ENCODE data around the gene FGF12.
"Not testable (repeated sequence)": the region's sequence is repeated elsewhere in the genome, so short reads cannot be mapped to it uniquely, and the experiment has no call there.

FGF12 gene

GRCh38 chr3:192727032-192727847, at the start of gene FGF12:
FGF12 (minus strand) TSS chr3:192727541.
- DNase-seq (ENCODE audit: low spot score) = no peak

- DNase-seq (ENCODE audit: low spot score) = not testable (repeated sequence)
These were observed 47.0 kb upstream of the FGF12 start for GRCh38 chr3:192774341-192774740.

DNA sequence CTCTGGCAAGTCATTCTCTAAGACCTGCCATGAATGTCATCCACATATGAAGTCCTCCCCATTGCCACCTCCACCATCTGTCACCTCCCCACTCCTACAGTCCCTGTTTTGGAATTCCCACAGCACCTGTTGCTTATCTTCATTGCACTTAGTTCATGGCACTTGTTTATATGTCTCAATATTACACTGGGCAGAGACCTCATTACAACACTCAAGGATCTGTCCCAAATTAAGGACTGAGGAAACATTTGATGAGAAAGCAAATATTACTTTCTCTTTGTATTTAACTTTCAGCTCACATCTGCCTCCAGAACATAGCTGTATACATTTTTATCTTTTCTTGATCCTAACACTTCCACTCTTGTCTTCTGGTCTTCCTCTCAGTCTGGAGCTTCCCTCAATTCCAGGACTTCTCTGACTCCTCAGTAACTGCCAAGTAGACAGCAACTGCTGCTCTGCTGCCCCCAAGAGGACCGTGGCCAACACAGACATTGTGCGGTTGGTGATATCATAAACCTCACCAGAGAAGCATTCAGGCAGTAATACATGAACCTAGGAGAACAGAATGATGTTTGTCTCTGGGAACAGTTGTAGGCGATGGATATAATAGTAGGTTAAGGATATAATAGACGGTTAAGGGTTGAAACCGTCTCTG, 45.0 kb upstream of the FGF12 start:
- DNase-seq (ENCODE audit: low spot score) = no peak

DNA sequence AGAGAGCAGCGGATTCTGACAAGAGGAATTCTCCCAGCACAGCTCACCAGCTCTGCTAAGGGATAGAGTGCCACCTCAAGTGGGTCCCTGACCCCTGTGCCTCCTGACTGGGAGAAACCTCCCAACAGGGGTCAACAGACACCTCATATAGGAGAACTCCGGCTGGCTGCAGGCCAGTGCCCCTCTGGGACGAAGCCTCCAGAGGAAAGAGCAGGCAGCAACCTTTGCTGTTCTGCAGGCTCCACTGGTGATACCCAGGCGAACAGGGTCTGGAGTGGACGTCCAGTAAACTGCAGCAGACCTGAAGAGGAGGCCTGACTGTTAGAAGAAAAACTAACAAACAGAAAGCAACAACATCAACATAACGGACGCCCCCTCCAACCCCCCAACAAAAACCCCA, 31.3 kb upstream of the FGF12 start:
- DNase-seq (ENCODE audit: low spot score) = no peak

- DNase-seq (ENCODE audit: low spot score) = no peak
These were observed 23.8 kb upstream of the FGF12 start for GRCh38 chr3:192751148-192751547.

DNA sequence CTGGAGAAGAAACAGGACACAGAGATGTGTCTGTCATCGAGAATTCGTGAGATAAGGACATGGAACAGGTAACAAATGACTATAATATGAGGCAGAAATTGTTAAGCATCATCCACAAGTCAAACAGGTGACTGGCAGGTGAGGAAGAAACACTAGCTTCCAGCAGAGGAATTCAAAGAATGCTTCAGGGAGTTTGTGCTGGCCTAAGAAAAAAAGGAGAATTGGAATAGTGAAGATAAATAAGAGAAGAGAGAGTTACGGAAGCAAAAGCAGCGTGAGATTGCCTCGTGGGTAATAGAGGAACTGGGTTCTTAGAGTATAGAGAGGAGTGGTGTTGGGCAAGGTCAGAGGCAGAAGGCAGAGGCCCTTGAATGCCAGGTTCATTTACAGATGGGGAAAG, 22.9 kb upstream of the FGF12 start:
- DNase-seq (ENCODE audit: low spot score) = no peak

- DNase-seq (ENCODE audit: low spot score) = no peak
These were observed 20.4 kb upstream of the FGF12 start for GRCh38 chr3:192747746-192748145.

DNA sequence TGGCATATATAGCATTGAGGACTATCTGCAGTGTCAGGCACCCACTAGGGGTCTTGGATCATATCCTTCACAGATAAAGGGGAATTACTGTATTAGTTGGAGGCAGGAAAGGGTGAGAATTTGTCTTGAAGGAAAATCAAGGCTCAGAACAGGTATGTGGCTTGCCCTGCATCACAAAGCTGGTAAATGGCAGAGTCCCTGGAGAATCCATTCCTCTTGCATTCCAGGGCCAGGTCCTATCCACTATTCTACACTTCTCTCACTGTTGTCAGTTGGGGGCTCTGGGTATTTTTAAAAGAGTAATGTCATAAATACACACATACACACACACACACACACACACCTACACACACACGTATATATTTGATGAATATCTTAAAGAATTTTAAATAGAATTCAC, 19.8 kb upstream of the FGF12 start:
- DNase-seq (ENCODE audit: low spot score) = no peak

DNA sequence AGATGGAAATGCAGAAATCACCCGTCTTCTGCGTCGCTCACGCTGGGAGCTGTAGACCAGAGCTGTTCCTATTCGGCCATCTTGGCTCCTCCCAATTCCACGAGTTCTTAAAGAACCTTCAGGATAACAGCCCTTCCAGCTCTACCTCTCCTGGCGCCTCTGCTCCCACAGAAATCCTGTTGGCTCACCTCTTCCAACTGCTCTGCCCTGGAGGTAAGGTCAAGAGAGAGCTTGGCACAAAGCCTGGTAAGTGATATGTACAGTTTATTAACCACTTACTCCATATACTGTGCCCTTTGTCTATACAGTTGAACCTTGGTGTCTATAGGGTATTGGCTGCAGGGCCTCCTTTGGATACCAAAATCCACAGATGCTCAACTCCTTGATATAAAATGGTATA, 17.8 kb upstream of the FGF12 start:
- no peak for DNase-seq (ENCODE audit: low spot score)

DNA sequence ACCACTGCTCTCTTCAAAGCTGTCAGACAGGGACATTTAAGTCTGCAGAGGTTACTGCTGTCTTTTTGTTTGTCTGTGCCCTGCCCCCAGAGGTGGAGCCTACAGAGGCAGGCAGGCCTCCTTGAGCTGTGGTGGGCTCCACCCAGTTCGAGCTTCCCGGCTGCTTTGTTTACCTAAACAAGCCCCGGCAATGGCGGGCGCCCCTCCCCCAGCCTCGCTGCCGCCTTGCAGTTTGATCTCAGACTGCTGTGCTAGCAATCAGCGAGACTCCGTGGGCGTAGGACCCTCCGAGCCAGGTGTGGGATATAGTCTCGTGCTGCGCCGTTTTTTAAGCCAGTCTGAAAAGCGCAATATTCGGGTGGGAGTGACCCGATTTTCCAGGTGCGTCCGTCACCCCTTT, 17.3 kb upstream of the FGF12 start:
- DNase-seq (ENCODE audit: low spot score) = not testable (repeated sequence)

GRCh38 chr3:192737506-192737905, 10.2 kb upstream of the FGF12 start:
- DNase-seq (ENCODE audit: low spot score) = no peak

GRCh38 chr3:192731233-192731632, 3.9 kb upstream of the FGF12 start:
- DNase-seq (ENCODE audit: low spot score) = no peak

DNA sequence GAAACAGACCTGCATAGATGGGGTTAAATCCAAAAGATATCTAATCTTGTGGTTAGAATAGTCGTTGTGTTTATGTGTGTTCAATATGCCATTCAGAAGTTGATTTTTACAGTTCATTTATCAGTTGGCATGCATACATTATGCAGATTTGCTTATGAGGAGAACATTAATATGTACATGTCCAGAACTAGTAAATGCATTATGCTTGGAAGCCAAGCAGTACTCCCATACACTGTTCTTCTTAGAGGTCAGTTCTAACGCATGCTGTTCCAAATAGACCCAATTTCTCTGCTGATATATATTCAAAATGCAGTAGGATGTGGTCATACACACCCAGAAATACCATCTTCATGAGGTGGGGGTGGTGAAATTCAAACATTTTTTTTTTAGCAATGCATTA, 956 bp downstream of the FGF12 start:
- DNase-seq (ENCODE audit: low spot score) = no peak

DNA sequence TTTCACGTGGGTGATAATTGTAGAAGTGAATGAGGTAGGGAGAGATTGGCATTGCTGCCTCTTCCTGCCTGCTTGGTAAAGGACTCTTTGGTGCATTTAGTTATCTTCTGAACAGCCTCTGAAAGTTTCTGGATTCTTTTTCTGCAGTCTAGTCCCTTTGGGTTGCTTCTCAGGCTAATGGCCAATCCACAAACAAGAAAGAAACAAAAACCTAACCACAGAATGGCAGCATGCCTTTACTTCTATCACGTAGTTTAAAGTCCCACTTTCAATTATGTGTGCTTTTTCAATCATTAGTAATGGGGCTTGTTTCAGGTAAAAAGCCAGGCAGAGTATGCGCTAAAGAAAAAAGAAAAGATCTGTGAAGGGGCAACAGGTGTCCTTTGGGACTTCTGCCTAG, 7.4 kb downstream of the FGF12 start:
- no peak for DNase-seq (ENCODE audit: low spot score)

DNA sequence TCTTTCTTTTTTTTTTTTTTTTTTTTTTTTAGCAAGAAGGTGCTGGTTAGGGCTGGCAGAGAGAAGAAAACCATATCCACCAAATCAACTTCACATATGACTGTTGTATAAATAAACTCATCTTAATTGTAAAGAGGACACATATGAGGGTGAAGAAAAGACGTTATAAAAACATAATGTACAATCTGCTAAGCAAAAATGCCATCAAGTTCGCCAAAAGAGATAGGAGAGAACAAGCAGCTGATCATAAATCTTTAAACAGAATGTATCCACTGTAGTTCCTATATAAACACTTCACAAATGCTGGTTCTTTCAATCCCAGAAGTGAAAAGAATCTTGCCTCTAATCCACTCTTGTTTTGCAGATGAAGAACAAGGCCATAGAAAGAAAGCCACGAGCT, 9.2 kb downstream of the FGF12 start:
- no peak for DNase-seq (ENCODE audit: low spot score)

DNA sequence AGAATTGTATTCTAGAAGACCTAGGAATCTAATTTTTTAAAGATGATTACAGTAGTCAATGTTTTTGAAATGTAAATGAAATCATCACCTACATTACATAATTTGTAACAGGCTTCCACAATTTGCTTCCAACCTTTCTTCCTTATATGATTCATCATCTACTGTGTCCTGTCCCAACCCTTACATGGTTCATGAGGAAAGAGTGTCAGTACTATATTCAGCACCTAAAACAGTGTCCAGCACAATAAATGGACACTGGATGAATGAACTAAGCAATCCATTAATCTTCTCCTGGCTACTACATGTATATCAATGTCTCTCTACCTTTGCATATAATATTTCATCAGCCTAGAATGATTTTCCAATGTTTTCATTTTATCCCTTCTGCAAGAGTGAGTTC, 12.2 kb downstream of the FGF12 start:
- no peak for DNase-seq (ENCODE audit: low spot score)

GRCh38 chr3:192711126-192711525, 16.2 kb downstream of the FGF12 start:
- not testable (repeated sequence) for DNase-seq (ENCODE audit: low spot score)

GRCh38 chr3:192710366-192710765, 17.0 kb downstream of the FGF12 start:
- DNase-seq (ENCODE audit: low spot score) = no peak

DNA sequence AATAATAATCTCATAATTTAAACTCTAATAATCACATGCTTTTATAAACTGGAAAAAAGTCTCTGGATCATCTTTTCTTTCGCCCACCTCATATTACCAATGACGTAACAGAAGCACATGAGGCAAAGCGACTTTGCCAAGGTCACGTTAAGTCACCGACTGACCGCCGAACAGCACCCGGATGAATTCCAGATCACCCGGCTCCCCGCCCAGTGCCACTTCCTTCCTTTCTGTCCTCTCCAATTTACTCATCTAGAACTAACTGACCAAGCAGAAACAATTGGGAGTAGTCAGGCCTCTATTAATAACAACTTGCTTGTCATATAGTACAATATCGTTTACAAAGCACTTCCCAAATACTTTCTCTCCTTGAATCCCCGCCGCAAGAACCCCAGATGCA, 21.1 kb downstream of the FGF12 start:
- DNase-seq (ENCODE audit: low spot score) = no peak

DNA sequence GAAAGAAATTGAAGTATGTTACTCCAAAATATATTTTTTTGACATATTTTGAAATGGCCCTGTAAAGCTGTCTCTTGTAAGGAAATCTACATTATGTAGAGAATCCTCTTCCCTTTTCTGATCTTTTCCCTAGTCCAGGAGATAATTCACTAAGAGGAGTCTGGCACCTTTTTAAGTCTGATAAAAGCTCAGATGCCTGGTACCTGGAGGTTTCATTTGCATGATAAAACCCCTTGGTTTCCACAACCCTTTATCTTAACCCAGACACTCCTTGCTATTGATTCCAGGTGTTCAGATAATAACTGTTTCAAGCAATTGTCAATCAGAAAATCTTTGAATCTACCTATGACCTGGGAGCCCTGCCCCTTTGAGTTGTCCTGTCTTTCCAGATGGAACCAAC, 26.5 kb downstream of the FGF12 start:
- no peak for DNase-seq (ENCODE audit: low spot score)

GRCh38 chr3:192696943-192697587, 30.3 kb downstream of the FGF12 start:
- DNase-seq (ENCODE audit: low spot score) = no peak

DNA sequence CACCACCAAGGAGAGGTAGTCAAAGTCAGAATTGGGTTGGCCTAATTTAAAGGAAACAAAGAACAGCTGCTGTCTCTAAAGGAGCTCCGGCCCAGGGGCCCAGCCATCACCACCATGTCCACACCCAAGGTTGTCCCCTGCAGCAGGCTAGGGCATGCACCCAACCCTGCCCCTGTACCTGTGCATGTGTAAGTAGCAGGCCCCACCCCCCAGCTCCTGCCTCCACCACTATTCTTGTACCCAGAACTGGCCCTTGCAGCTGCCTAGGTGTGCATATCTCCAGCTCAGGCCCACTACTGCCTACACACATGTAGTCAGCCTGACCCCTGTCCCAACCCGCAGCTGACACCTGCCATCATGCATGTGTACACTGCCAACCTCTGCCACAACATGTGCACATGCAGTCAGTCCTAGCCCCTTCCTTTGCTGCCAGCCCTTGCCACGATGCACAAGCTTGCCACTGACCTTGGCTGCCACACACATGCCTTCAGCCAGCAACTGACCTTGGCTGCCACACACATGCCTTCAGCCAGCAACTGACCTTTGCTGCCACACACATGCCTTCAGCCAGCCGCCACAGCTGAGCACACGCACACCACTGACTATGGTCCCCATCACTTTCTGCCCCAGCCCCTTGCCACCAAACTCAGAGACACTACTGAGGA, 39.7 kb downstream of the FGF12 start:
- DNase-seq (ENCODE audit: low spot score) = no peak

DNA sequence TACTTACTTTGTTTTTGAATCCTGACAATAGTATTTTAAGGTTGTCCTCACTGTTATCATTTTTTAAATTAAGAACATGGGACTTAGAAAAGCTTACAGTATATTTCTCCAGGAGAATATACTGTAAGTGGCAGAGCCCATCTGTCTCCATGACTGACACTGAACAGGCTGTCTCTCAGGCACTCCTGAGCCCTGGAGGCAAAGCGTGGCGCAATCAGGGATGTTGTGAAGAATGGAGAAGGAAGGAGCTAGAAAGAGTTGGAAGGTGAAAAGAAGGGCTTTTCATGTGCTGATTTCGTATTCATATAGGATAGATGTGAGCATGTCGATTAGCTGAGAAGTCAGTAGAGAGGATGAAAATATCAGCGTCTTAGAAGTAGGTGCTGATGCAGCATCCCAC, 41.5 kb downstream of the FGF12 start:
- DNase-seq (ENCODE audit: low spot score) = no peak

Data from hematopoietic multipotent progenitor cell treated with erythropoietin and hydrocortisone succinate and interleukin-3 and kit ligand, for 17 days (in vitro differentiated cells).